H9 (cell line): ENCODE measurements around the gene PRUNE2. TPM values are rescaled to one million over a fixed set of nuclear protein-coding genes. Genes with fewer than 3 reads are reported as not detected.

Source experiments
- DNase-seq: peaks from one replicate; pipeline ENCODE4 v3.0.0-alpha.2; 2017
- H2AFZ ChIP-seq: one replicate; pipeline ENCODE4 v1.6.1; 2013; ENCODE audit warnings: mild to moderate bottlenecking, low read length, control low read depth, moderate library complexity
- H2AK5ac ChIP-seq: 2 replicates; pipeline ENCODE4 v1.6.1; 2013; ENCODE audit warnings: low read length, control low read depth, mixed read lengths; ENCODE audit not compliant: insufficient read length
- H2BK120ac ChIP-seq: one replicate; pipeline ENCODE4 v1.6.1; 2013; ENCODE audit warnings: low read depth, mild to moderate bottlenecking, low read length, control low read depth, inconsistent platforms; ENCODE audit not compliant: poor library complexity, severe bottlenecking
- H2BK12ac ChIP-seq: 2 replicates; pipeline ENCODE4 v1.6.1; 2013; ENCODE audit warnings: low read length, control low read depth, mixed read lengths, low read depth; ENCODE audit not compliant: insufficient read length
- H2BK15ac ChIP-seq: 2 replicates; pipeline ENCODE4 v1.6.1; 2013; ENCODE audit warnings: low read depth, low read length, control low read depth
- H2BK20ac ChIP-seq: one replicate; pipeline ENCODE4 v1.6.1; 2013; ENCODE audit warnings: low read depth, mild to moderate bottlenecking, low read length, control low read depth, inconsistent platforms; ENCODE audit not compliant: poor library complexity, severe bottlenecking
- H2BK5ac ChIP-seq: 2 replicates; pipeline ENCODE4 v1.6.1; 2013; ENCODE audit warnings: low read length, control low read depth, mixed read lengths; ENCODE audit not compliant: insufficient read length
- H3K14ac ChIP-seq: 2 replicates; pipeline ENCODE4 v1.6.1; 2013; ENCODE audit warnings: low read length, control low read depth; ENCODE audit not compliant: insufficient read depth
- H3K18ac ChIP-seq: 2 replicates; pipeline ENCODE4 v1.6.1; 2013; ENCODE audit warnings: low read depth, mild to moderate bottlenecking, mixed read lengths, low read length, control low read depth; ENCODE audit not compliant: insufficient read length
- H3K23ac ChIP-seq: 2 replicates; pipeline ENCODE4 v1.6.1; 2013; ENCODE audit warnings: low read length, control low read depth, mixed read lengths, low read depth; ENCODE audit not compliant: insufficient read length
- H3K23me2 ChIP-seq: 2 replicates; pipeline ENCODE4 v1.6.1; 2013; ENCODE audit warnings: low read depth, mild to moderate bottlenecking, mixed read lengths, low read length, control low read depth; ENCODE audit not compliant: insufficient read length, poor library complexity, severe bottlenecking
- H3K27ac ChIP-seq: 2 replicates; pipeline ENCODE4 v1.5.1; 2013; ENCODE audit warnings: low read length, control low read depth, mixed read lengths, low read depth; ENCODE audit not compliant: insufficient read length
- H3K27me3 ChIP-seq: 2 replicates; pipeline ENCODE4 v1.6.1; 2013; ENCODE audit warnings: low read length, control low read depth, inconsistent platforms; ENCODE audit not compliant: insufficient read depth
- H3K4ac ChIP-seq: 2 replicates; pipeline ENCODE4 v1.6.1; 2013; ENCODE audit warnings: low read depth, mild to moderate bottlenecking, control low read depth, inconsistent platforms, low read length, moderate library complexity
- H3K4me1 ChIP-seq: 2 replicates; pipeline ENCODE4 v1.6.1; 2013; ENCODE audit warnings: low read length, control low read depth, inconsistent platforms; ENCODE audit not compliant: insufficient read depth
- H3K4me2 ChIP-seq: 2 replicates; pipeline ENCODE4 v1.6.1; 2013; ENCODE audit warnings: low read length, control low read depth, mixed read lengths; ENCODE audit not compliant: insufficient read length, insufficient read depth
- H3K56ac ChIP-seq: 2 replicates; pipeline ENCODE4 v1.6.1; 2013; ENCODE audit warnings: low read depth, mild to moderate bottlenecking, mixed read lengths, low read length, control low read depth; ENCODE audit not compliant: insufficient read length
- H3K79me1 ChIP-seq: 2 replicates; pipeline ENCODE4 v1.6.1; 2013; ENCODE audit warnings: low read depth, mild to moderate bottlenecking, moderate library complexity, low read length, control low read depth, inconsistent platforms; ENCODE audit not compliant: insufficient read depth, poor library complexity, severe bottlenecking
- H3K79me2 ChIP-seq: 2 replicates; pipeline ENCODE4 v1.6.1; 2013; ENCODE audit warnings: low read length, control low read depth, inconsistent platforms; ENCODE audit not compliant: insufficient read depth
- H3K9ac ChIP-seq: 2 replicates; pipeline ENCODE4 v1.6.1; 2013; ENCODE audit warnings: low read length, control low read depth, mixed read lengths; ENCODE audit not compliant: insufficient read length; ENCODE audit errors: extremely low read depth
- H3K9me3 ChIP-seq: one replicate; pipeline ENCODE4 v1.6.1; 2013; ENCODE audit warnings: low read depth, low read length, inconsistent platforms; ENCODE audit not compliant: control insufficient read depth
- H3T11ph ChIP-seq: one replicate; pipeline ENCODE4 v1.6.1; 2013; ENCODE audit warnings: mild to moderate bottlenecking, low read length, control low read depth, inconsistent platforms
- H4K20me1 ChIP-seq: one replicate; pipeline ENCODE4 v1.6.1; 2013; ENCODE audit not compliant: control insufficient read depth, insufficient read length, insufficient read depth
- H4K5ac ChIP-seq: 2 replicates; pipeline ENCODE4 v1.6.1; 2013; ENCODE audit warnings: low read depth, mild to moderate bottlenecking, mixed read lengths, low read length, control low read depth; ENCODE audit not compliant: insufficient read length
- H4K8ac ChIP-seq: replicated peaks from 2 replicates; pipeline ENCODE4 v1.6.1; 2013; ENCODE audit warnings: low read length, control low read depth, mixed read lengths, low read depth; ENCODE audit not compliant: insufficient read length
- H4K91ac ChIP-seq: 2 replicates; pipeline ENCODE4 v1.6.1; 2013; ENCODE audit warnings: low read depth, mild to moderate bottlenecking, moderate library complexity, mixed read lengths, low read length, control low read depth; ENCODE audit not compliant: insufficient read length
- H3K27ac Mint-ChIP-seq, 3 experiments: 2 replicates in 2 of 3; 3 replicates in 1 of 3; pipeline ENCODE4 v1.8.0; 2020 to 2021; ENCODE audit warnings: mixed read lengths in 3 of 3, mild to moderate bottlenecking in 1 of 3, moderate library complexity in 1 of 3
- H3K27me3 Mint-ChIP-seq: 2 replicates; pipeline ENCODE4 v1.8.0; 2021; ENCODE audit warnings: low read depth, mild to moderate bottlenecking, moderate library complexity, mixed read lengths
- H3K36me3 Mint-ChIP-seq, 3 experiments: 2 replicates in 2 of 3; 3 replicates in 1 of 3; pipeline ENCODE4 v1.8.0; 2020 to 2021; ENCODE audit warnings: low read depth in 3 of 3, mixed read lengths in 3 of 3; ENCODE audit not compliant: insufficient read depth in 1 of 3
- H3K4me1 Mint-ChIP-seq, 2 experiments: 2 replicates each; pipeline ENCODE4 v1.8.0; 2020; ENCODE audit warnings: mixed read lengths in 2 of 2
- H3K4me3 Mint-ChIP-seq, 2 experiments: 2 replicates in 1 of 2; 3 replicates in 1 of 2; pipeline ENCODE4 v1.8.0; 2020 to 2021; ENCODE audit warnings: mild to moderate bottlenecking in 2 of 2, mixed read lengths in 2 of 2, moderate library complexity in 1 of 2
- H3K9me3 Mint-ChIP-seq, 2 experiments: 2 replicates in 1 of 2; 3 replicates in 1 of 2; pipeline ENCODE4 v1.8.0; 2020; ENCODE audit warnings: mild to moderate bottlenecking in 2 of 2, mixed read lengths in 2 of 2, moderate library complexity in 1 of 2
- CTCF ChIP-seq: fragments of 200-600 bp; sonication (generic); conservative IDR thresholded peaks from 3 replicates; pipeline ENCODE4 v1.8.0; 2021; ENCODE audit warnings: antibody characterized with exemption, mild to moderate bottlenecking
- WGBS: extraction: QIAGEN DNeasy Blood & Tissue Kit; methylation state at CpG from one replicate; pipeline ENCODE4 v1.1.7; 2013; ENCODE audit warnings: missing lambda C conversion rate, low lambda C conversion rate, mixed read lengths; ENCODE audit not compliant: insufficient read length; ENCODE audit errors: extremely low coverage; 5-methylcytosine and 5-hydroxymethylcytosine counted together
- total RNA-seq: library from RNA; stranded (reverse); gene quantifications from 2 replicates; pipeline ENCODE4 v1.2.1, GENCODE V29; 2021

PRUNE2 gene
- total RNA-seq, 1 experiment from 2014 or later, result 12.1 TPM

GRCh38 chr9:76652894-76653293 is 253.0 kb downstream of the PRUNE2 start:
- DNase-seq, result no peak
- Histone ChIP-seq H4K91ac (no peak overlapping the region), H3K9ac (no peak overlapping the region), H3K23ac (no peak overlapping the region), H4K5ac (no peak overlapping the region), H2AFZ (no peak overlapping the region), H2AK5ac (no peak overlapping the region), H3K4me1 (peaks cover 8% of the 10 kb centered on the region; the same call in 1 of the 2 replicates), H4K20me1 (no peaks in the 10 kb centered on the region), H3K79me2 (no peaks in the 10 kb centered on the region), H3K27me3 (no peaks in the 10 kb centered on the region), H2BK20ac (no peak overlapping the region), H3T11ph (no peak overlapping the region), H3K9me3 (no peaks in the 10 kb centered on the region), H3K56ac (no peak overlapping the region), H2BK5ac (no peak overlapping the region), H2BK12ac (no peak overlapping the region), H3K27ac (no peak overlapping the region), H3K4ac (no peak overlapping the region), H3K23me2 (no peaks in the 10 kb centered on the region), H2BK15ac (no peak overlapping the region), H3K18ac (no peak overlapping the region), H3K79me1 (no peaks in the 10 kb centered on the region), H3K14ac (no peak overlapping the region), H3K4me2 (no peak overlapping the region), H4K8ac (no peak overlapping the region), H2BK120ac (no peak overlapping the region)
- H3K36me3 Mint-ChIP-seq, result no peaks in the 10 kb centered on the region; a peak in 1 of 7 replicates
- no peaks in the 10 kb centered on the region for H3K9me3 Mint-ChIP-seq
- no peak overlapping the region for H3K4me3 Mint-ChIP-seq
- no CpG with 5 or more reads among the region's 2 CpGs for WGBS
- H3K4me1 Mint-ChIP-seq, result peaks cover 22 to 28% of the 10 kb centered on the region in 2 experiments
- H3K27me3 Mint-ChIP-seq, result no peaks in the 10 kb centered on the region
- H3K27ac Mint-ChIP-seq, result no peak overlapping the region
- no peak for TF ChIP-seq CTCF
